Measurements from ENCODE around the gene YBEY.

DNA sequence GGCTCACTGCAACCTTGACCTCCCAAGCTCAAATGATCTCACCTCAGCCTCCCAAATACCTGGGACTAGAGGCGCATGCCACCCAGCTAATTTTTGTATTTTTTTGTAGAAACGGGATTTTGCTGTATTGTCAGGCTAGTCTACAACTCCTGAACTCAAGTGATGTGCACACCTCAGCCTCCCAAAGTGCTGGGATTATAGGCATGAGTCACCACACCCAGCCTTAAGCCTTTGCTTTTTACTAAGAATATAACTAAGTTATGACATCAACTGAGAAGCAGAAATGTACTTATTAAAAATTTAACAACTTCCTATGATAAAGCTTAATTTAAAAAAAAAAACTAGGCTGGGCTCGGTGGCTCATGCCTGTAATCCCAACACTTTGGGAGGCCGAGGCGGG lies 48.7 kb upstream of the YBEY start:
- no peak for TF ChIP-seq EZH2phosphoT487 (IDR thresholded peaks at IDR 0.05; ENCODE audit: insufficient read depth, low read depth)
- TF ChIP-seq EZH2 (IDR thresholded peaks at IDR 0.05; ENCODE audit: insufficient read depth, poor library complexity, severe bottlenecking) = no peak

Data from GM23248 (cell line).